ENCODE results near the gene AGAP1.
"Not testable (repeated sequence)": the region's sequence is repeated elsewhere in the genome, so short reads cannot be mapped to it uniquely, and the experiment has no call there.

AGAP1 gene

DNA sequence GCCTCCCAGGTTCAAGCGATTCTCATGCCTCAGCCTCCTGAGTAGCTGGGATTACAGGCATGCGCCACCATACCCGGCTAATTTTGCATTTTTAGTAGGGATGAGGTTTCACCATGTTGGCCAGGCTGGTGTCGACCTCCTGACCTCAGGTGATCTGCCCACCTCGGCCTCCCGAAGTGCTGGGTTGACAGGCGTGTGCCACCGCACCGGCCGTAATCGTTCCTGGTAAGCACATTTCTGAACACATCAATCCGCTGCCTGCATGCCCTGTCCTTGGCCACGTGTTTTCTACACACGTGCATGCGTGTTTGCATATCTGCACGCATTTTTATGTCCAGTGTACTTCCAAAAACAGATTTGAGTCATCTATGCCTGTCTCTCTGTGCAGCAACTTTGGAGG, 597.0 kb downstream of the AGAP1 start:
- not testable (repeated sequence) for DNase-seq

DNA sequence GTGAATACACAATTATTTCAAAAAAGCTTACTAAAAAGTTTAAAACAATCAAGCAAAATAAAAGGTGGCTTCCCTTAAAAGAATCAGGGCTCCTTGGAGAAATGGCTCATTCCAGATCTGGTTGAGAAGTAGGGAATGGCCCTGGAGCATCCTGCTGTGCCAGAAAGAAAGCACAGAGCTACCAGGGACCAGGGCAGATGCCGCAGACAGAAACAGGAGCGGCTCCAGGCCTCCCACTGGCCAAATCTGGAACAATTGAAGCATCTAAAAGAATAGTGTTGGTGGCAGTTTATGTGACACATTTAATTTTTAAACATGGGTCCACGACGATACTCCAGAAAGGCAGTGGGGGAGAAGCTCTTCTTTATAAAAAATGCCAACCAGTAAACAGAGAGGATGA, 598.9 kb downstream of the AGAP1 start:
- no peak for DNase-seq

- DNase-seq, result no peak
Observed at GRCh38 chr2:236093134-236093533, 599.3 kb downstream of the AGAP1 start.

GRCh38 chr2:236095504-236095903, 601.7 kb downstream of the AGAP1 start:
- no peak for DNase-seq

DNA sequence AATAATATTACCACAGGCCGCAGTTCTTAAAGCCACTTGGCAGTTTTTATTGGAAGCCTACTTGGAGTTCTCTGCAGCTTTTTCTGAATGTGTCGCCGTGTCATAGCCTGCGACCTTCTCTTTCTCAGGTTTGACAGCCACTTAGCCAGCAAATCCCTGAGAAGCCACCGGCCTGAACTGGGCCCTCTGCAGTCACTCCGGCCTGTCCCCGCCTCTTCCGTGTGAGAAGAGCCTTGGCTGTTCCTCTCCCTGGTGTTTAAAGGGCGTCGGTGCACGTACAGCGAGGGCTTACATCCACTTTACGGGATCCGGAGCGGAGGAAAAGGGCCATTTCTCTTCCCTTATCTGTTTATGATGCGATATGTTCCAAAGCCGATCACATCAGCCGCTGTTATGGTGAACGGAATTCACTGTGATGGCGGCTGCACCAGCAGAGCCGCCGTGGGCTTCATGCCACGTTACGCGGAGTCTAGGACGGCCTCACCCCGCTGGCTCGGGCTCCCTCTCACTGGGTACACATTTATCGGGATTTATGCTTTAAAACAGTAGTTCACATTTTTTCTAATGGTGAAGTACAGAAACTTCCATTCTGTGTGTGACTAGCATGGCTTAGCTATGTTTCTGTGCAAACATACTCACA, 607.6 kb downstream of the AGAP1 start:
- no peak for DNase-seq

DNA sequence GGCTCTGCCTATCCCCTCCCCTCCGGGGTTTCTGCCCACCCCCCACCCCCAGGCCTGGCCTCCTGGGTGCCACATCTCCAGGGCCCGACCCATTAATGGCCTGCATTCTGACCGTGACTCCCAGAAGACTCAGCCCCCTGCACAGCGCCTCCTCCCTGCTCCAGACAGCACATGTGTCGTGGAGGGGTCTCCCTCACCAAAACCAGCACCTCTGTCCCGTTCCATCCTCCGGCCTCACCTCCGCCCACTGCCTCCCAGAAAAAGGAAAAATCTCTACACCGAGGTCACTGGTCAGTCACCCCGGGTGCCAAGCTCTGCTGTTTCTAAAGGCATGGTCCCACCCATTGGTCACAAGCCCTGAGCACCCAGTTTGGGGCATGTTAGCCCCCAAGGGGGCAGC, 609.1 kb downstream of the AGAP1 start:
- no peak for DNase-seq

- no peak for DNase-seq
Observed at GRCh38 chr2:236103981-236104380, 610.1 kb downstream of the AGAP1 start.

- no peak for DNase-seq
Observed at GRCh38 chr2:236105955-236106607, 612.2 kb downstream of the AGAP1 start.

- DNase-seq, result no peak
Observed at GRCh38 chr2:236106761-236107160, 612.9 kb downstream of the AGAP1 start.

DNA sequence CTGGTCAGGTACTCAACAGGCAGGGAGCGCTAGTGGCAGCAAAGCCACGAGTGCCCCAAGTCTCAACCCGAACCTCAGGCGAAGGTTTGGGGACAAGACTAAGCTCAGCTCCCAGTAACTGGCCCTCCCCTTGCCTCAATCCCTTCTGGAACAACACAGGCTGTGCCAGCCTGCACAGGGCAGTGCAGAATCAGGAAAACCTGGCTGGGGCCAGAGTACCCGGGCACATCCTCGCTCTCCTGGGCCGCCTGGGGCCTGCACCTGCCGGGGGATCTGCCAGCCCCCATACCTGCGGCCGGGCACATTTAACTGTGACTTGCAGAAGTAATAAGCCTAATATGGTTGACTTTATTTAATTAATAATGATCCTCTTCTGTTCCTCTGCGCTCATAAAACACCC, 613.7 kb downstream of the AGAP1 start:
- no peak for DNase-seq

DNA sequence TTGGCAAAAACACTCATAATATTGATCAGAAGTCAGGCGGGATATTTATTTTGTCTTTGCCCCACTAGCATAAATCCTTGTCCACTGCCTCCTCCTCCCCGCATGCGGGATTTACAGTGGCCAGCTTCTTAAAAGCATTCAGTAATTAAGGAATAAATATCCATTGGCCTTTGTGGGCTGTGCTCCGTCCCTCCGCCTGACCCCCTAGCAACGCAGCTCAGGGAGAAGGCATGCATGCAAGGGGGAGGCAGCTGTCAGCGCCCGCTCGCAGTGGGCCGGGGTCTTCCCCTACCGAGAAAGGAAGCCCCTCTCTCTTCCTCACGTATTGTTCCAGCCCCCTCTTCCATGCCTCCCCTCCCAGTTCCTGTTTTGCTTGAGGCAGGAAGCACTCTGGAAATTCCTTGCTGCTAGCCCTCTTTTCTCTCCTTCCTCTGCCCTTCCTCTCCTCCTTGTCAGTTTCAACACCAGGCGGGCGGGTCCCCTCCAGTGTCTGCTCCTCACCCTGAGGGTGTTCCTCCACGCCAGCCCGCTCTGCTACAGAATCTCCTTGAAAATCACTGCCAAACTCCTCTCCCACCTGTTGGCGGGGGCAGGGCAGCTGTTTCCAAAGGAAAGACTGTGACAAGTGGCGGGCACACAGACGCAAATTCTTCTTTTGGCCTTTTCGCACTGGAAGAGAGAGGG, 614.2 kb downstream of the AGAP1 start:
- DNase-seq, result no peak

DNA sequence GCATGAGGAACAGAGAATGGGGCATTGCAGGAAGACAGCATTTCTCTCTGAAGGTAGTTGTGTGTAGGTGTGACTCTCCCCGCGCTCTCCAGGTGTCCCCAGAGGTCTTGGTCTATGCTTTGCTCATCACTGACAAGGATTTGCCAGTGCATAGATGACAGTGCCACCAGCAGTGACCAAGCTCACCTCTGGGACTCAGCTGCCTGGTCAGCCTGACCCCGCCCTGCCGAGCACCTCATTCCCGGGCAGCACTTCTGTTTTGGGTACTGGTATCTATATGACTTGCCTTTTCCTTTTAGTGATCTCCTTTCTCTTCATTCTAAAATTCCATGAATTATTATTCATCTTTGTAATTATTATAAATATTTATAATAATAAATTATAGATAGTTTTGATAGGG, 615.2 kb downstream of the AGAP1 start:
- no peak for DNase-seq

DNA sequence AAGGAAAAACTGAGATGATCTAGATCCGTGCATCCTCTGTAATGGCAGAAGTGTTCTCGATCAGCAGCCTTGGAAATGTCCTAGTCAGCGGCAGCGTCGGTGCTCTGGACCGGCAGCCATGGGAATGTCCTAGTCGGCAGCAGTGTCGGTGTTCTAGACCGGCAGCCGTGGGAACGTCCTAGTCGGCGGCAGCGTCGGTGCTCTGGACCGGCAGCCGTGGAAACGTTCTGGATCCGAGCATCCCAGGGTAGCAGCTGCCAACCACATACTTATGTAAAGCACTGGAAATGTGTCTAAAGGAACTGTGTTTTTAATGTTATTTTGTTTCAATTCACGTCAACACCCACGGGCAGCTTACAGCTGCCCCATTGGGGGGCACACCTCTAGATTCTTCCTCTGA, 615.6 kb downstream of the AGAP1 start:
- no peak for DNase-seq

- no peak for DNase-seq
Observed at GRCh38 chr2:236112466-236112865, 618.6 kb downstream of the AGAP1 start.

DNA sequence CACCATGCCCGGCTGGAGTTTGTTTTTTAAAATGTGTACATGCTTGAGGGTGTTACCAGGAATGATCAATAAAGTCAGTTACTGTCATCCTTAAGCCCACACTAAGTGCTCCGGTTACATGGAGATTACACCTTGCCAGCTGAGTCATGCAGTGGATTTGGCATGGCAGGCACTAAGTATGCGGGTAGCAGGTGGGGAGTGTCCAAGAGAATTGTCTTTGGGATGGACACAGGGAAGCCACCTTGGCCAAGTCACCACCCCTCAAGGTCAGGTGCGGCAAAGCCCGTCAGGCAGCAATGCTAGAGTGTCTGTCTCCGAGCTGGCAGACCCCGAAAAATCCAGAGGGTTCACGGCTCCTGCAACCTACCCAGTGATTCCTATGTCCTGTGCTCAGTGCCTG, 619.6 kb downstream of the AGAP1 start:
- DNase-seq, result no peak

DNA sequence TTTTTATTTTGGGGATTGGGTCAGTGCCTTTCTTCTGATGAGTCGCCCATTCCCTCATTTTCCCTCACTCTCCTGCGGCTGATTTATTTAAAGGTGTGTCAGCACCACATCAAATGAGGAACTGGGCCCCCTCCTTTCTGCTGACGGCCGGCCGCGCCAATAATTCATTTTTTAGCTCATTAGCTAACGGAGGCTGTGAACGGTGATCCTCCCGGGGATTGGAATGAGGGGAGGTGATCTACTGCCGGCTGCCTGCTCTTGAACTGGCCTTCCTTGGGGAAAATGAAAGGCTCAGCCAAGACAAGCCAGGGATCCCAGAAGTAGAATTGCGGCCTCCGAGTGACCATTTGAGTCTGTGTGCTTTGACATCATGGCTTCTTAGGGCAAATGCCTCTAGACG, 620.1 kb downstream of the AGAP1 start:
- no peak for DNase-seq

GRCh38 chr2:236114959-236115358, 621.1 kb downstream of the AGAP1 start:
- DNase-seq, result no peak

- DNase-seq, result no peak
Observed at GRCh38 chr2:236117401-236117800, 623.6 kb downstream of the AGAP1 start.

DNA sequence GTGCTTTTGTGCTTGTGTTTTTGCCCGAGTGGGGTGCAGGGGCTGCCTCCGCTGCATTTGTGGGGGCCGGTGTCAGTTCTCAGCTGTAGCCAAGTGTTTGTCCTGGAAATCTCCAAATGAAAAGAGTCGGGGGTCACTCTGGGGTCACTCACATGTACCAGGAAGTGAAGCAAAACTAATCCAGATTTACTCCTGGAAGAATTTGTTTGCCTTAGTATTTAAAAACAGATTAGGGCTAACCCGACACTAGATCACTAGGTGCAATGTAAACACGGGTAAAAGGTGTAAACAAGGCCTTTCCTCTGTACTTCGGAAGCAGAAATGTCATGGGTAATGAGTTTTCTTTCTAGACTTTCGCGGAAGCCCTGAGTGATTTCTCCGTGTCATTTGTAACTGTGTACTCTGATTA, 624.0 kb downstream of the AGAP1 start:
- no peak for DNase-seq

GRCh38 chr2:236119003-236119402, 625.2 kb downstream of the AGAP1 start:
- no peak for DNase-seq

- no peak for DNase-seq
Observed at GRCh38 chr2:236119476-236119875, 625.6 kb downstream of the AGAP1 start.

DNA sequence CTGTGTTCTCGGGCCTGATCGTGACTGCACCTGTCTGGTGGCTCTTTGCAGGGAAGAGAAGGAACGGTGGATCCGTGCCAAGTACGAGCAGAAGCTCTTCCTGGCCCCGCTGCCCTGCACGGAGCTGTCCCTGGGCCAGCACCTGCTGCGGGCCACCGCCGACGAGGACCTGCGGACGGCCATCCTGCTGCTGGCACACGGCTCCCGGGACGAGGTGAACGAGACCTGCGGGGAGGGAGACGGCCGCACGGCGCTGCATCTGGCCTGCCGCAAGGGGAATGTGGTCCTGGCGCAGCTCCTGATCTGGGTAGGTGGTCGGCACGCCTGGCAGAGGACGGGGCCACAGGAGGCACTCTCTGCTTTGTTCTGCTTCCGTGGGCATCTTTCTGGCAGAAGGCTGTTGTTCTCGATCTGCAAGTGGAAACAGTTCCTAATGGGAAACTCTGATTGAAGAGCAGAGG, 626.3 kb downstream of the AGAP1 start:
- DNase-seq, result no peak

DNA sequence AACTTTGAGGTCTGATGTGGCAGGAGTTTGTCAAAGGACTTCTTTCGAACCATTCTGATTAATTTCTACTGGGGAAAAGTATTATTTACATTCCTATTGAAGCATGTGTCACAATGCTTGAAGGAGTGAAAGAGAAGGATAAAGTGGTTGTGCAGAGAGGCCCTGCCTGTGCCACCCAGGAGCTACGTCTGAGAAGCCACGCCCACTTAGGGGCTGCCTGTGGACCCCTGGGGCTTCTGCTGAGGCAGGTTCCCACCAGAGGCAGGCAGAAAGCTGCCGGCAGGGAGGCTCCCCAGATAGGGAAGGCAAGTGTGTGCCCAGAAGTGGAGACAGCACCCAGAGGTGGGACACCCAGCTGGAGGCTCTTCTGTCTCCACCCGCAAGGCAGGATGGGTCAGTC, 627.0 kb downstream of the AGAP1 start:
- DNase-seq, result no peak

DNA sequence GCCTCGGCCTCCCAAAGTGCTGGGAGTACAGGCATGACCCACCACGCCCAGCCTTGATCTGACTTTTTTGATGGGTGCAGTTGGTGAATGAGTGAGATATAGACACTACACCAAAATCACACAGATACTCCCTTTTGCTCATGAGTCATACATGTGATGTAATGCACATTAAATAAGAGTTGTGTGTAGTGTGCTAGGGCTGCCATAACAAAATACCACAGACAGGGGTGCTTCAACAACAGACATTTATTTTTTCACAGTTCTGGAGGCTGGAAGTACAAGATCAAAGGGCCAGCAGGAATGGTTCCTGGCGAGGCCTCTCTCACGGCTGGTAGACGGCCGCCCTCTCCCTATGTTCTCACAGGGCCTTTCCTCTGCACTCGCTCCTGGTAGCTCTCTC, 627.7 kb downstream of the AGAP1 start:
- DNase-seq, result no peak

Measured in stimulated activated CD8-positive, alpha-beta memory T cell treated with anti-CD3 and anti-CD28 coated beads, Interleukin-4, amount 100 ng/mL, for 48 hours (primary cell).